Motor neuron (in vitro differentiated cells): ENCODE data around the gene NUDT22. TPM values are rescaled to one million over a fixed set of nuclear protein-coding genes. Genes with fewer than 3 reads are reported as not detected.

ENCODE experiments used
- ATAC-seq, 8 experiments: fragments of 200-7000 bp; cut with Tn5 transposase; replicated peaks in 6 of 8; 2 replicates each; pipeline ENCODE4 v1.8.0; 2021; ENCODE audit warnings: mild to moderate bottlenecking in 8 of 8, moderate library complexity in 8 of 8
- H3K27ac ChIP-seq, 2 donors: fragments of 250-450 bp; sonication (Bioruptor Pico); 2 replicates each; pipeline ENCODE4 v1.9.0; 2021; ENCODE audit warnings: antibody characterized with exemption in 2 of 2, mild to moderate bottlenecking in 2 of 2, moderate library complexity in 1 of 2
- H3K4me1 ChIP-seq, 2 donors: fragments of 250-450 bp; sonication (Bioruptor Pico); replicated peaks in 1 of 2; 2 replicates each; pipeline ENCODE4 v1.6.1; 2021; ENCODE audit warnings: antibody characterized with exemption in 2 of 2, mild to moderate bottlenecking in 2 of 2, moderate library complexity in 1 of 2
- H3K4me3 ChIP-seq, 5 donors: fragments of 250-450 bp; sonication (Bioruptor Pico); 2 replicates each; pipeline ENCODE4 v1.9.0; 2021; ENCODE audit warnings: antibody characterized with exemption in 5 of 5, mild to moderate bottlenecking in 5 of 5, moderate library complexity in 4 of 5
- WGBS, 10 experiments: fragments of 450-650 bp; shearing (Covaris generic); methylation state at CpG; one replicate each; pipeline ENCODE4 v1.0.0; 2022; 5-methylcytosine and 5-hydroxymethylcytosine counted together
- in situ Hi-C, 9 experiments: fragments of 400-800 bp; cut with MboI; loops; one replicate each; pipeline ENCODE4 v1.15.0; 2021; ENCODE audit warnings: low sequenced_read_pairs in 9 of 9, low pct_unique_long_range_greater_than_20kb in 2 of 9; ENCODE audit not compliant: unreplicated experiment in 9 of 9
- total RNA-seq, 8 experiments: library from RNA; unstranded; fragments of 300-600 nt; gene quantifications; 2 replicates each; pipeline versions ENCODE4 v1.2.3 to v1.2.4, GENCODE V29; 2022

NUDT22 gene
- total RNA-seq, 8 experiments from 2014 or later, result 17.3 to 65.4 (median 35.4) TPM

DNA sequence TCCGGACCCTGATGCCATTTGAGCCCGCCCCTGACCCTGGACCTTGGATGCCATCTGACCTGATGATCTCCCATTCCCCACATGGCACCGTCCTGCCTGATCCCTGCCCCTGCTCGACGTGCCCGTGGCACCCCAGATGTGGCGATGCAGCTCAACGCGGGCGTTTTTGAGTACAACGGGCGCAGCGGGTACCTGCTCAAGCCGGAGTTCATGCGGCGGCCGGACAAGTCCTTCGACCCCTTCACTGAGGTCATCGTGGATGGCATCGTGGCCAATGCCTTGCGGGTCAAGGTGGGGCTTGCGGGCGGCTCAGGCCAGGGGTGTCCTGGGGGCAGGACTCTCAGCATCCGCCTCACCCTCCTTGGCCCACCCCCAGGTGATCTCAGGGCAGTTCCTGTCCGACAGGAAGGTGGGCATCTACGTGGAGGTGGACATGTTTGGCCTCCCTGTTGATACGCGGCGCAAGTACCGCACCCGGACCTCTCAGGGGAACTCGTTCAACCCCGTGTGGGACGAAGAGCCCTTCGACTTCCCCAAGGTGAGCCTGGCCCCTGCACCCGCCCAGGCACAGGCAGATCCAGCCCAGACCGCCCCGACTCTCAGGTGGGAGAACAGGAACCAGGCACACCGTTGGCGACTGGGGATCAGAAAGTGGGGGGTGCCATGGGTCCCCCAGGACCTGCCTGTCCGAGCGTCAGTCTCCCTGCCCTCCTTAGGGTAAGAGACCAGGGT is 36.4 kb downstream of the NUDT22 start:
- WGBS, 10 experiments, result no CpG with 5 or more reads among the region's 42 CpGs

GRCh38 chr11:64263021-64263946 is 37.2 kb downstream of the NUDT22 start:
- Histone ChIP-seq H3K4me1 (peaks cover 22 to 24% of the 10 kb centered on the region in 2 donors), H3K27ac (peak overlapping the region; percentile 77 to 80), H3K4me3 (no peak overlapping the region)
- in situ Hi-C loops, result no loop called here
- peak in 5 of 8 experiments; percentile 14 to 65 (median 31) for ATAC-seq
- WGBS, 10 experiments, result 40 to 82% (median 80%) methylated on average over 1 to 7 of the region's 29 CpGs; no CpG with 5 or more reads in 5 of the 10 experiments

More for the DNA sequence above, 36.4 kb downstream of the NUDT22 start:
- H3K4me3 ChIP-seq, result no peak overlapping the region
- peaks cover 22 to 24% of the 10 kb centered on the region in 2 donors for H3K4me1 ChIP-seq
- ATAC-seq, result no peak
- in situ Hi-C loops, result no loop called here
- H3K27ac ChIP-seq, result no peak overlapping the region

GRCh38 chr11:64263947-64264317 is 37.9 kb downstream of the NUDT22 start:
- WGBS, 10 experiments, result 60 to 83% methylated on average over 2 of the region's 8 CpGs; no CpG with 5 or more reads in 8 of the 10 experiments
- ATAC-seq, result peak in 2 of 8 experiments; percentile 0 to 1
- no peak overlapping the region for H3K4me3 ChIP-seq
- peaks cover 26 to 31% of the 10 kb centered on the region in 2 donors for H3K4me1 ChIP-seq
- in situ Hi-C loops, result no loop called here
- H3K27ac ChIP-seq, result peak overlapping the region; percentile 77 to 80

DNA sequence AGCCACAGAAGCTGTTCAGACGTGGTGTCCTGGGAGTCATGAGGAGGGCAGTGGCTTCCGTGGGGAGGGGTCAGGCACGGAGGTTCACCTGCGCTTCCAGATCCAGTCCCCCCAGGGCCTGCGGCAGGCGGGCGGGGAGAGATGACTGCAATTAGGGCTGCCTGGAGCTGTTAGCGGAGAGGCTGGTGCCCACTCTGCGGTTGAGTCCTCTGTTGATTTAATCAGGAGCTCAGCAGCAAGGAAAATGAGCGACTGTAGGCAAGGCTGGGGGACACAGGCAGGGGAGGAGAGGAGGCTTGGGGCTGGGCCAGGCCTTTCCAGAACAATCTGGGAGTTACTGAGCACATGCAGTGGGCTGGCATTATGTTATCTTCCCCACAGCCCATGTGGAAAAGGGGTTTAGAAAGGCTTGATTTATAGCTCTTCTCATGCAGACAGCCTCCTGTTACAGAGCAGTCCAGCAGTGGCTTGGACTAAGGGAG is 38.3 kb downstream of the NUDT22 start:
- 85% methylated on average over 4 of the region's 10 CpGs; no CpG with 5 or more reads in 9 of the 10 experiments for WGBS, 10 experiments
- Histone ChIP-seq H3K27ac (peak overlapping the region; percentile 77 to 80), H3K4me1 (peaks cover 26 to 31% of the 10 kb centered on the region in 2 donors), H3K4me3 (no peak overlapping the region)
- peak in 5 of 8 experiments; percentile 24 to 51 (median 41) for ATAC-seq
- in situ Hi-C loops, result no loop called here

DNA sequence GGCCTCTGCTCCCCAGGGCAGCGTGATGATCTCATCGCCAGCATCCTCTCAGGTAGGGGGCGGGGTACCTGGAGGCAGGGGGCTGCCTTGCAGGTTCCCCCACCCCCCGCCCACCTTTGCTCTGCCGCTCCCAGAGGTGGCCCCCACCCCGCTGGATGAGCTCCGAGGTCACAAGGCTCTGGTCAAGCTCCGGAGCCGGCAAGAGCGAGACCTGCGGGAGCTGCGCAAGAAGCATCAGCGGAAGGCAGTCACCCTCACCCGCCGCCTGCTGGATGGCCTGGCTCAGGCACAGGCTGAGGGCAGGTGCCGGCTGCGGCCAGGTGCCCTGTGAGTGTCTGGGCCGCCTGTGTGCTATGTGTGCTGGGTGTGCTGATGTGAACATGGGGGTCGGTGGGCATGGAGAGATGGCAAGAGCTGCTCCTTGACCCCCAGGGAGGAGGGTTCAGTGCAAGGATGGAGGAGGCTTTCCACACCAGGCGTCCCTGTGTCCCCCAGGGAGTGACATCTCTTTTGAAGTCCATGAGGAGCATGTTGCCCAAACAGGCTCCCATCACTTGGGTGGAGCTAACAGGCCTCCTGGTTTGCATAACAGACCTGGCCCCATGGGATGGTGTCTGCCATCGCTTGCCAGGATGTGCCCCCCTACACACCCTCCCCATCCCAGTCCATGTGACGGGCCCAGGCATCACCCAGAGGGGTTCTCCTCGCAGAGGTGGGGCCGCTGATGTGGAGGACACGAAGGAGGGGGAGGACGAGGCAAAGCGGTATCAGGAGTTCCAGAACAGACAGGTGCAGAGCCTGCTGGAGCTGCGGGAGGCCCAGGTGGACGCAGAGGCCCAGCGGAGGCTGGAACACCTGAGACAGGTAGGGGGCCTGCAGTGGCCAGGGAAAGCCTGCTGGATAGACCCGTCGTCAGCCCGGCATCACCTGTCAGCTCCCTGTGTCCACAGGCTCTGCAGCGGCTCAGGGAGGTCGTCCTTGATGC is 39.4 kb downstream of the NUDT22 start:
- in situ Hi-C loops, result no loop called here
- H3K27ac ChIP-seq, result peak overlapping the region; percentile 77 to 80
- no peak overlapping the region for H3K4me3 ChIP-seq
- 20 to 95% (median 82%) methylated on average over 1 to 10 of the region's 35 CpGs; no CpG with 5 or more reads in 6 of the 10 experiments for WGBS, 10 experiments
- ATAC-seq, result no peak
- H3K4me1 ChIP-seq, result peaks cover 26 to 31% of the 10 kb centered on the region in 2 donors

- H3K4me3 ChIP-seq, result no peak overlapping the region
- no peak overlapping the region for H3K27ac ChIP-seq
- no peak for ATAC-seq
- WGBS, 10 experiments, result 67 to 100% (median 100%) methylated on average over 1 to 3 of the region's 15 CpGs; no CpG with 5 or more reads in 7 of the 10 experiments
- H3K4me1 ChIP-seq, result peaks cover 26 to 31% of the 10 kb centered on the region in 2 donors
- in situ Hi-C loops, result no loop called here
Observed at GRCh38 chr11:64266339-64266738, 40.3 kb downstream of the NUDT22 start.

GRCh38 chr11:64267207-64267945 is 41.3 kb downstream of the NUDT22 start:
- H3K4me1 ChIP-seq, result peaks cover 33 to 38% of the 10 kb centered on the region in 2 donors
- 43 to 100% (median 89%) methylated on average over 2 to 15 of the region's 27 CpGs; no CpG with 5 or more reads in 3 of the 10 experiments for WGBS, 10 experiments
- H3K4me3 ChIP-seq, result no peak overlapping the region
- in situ Hi-C loops, result no loop called here
- H3K27ac ChIP-seq, result peak overlapping the region in 1 of 2 donors; percentile 9
- ATAC-seq, result peak in 2 of 8 experiments; percentile 1 to 2

DNA sequence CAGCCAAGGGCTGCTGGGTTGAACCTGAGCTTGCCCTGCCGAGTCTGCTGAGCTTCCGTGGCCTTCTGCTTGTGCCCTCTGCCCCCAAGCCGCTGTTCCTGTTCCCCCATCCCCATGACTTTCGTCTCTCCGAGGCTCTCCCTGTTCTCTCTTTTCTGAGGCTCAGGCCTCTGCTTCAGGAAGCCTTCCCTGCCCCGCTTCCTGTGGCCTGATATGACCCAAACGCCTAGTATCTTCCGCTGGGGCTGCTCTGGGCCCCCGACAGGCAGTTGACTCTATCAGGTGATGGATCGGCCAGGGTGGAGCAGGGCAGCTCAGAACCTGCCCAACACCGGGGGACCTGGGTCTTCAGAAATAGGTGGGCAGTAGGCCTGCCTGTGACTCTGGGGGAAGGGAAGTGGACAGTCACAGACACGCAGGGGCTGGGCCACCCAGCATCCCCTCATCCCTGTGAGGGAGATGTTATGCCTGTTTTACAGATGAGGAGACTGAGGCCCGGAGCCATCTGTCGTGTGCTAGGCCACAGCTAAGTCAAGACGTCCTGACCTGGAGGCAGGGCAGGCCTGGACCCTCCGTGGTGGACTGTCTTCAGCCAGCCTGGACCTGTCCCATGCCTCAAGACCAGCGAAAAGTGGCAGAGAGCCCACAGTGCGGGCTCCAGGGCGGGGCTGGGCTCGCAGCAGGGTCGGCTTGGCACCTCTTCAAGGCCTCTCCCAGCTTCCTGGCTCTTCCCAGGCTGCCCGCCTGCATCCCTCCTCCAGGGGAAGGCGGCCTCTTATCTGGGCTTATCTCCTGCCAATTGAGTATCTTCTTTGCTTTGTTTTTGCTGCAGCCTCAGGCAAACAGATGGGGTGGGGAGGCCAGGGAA is 42.2 kb downstream of the NUDT22 start:
- in situ Hi-C loops, result no loop called here
- ATAC-seq, result peak in 3 of 8 experiments; percentile 1 to 3 (median 3)
- WGBS, 10 experiments, result 0 to 85% (median 61%) methylated on average over 1 to 8 of the region's 23 CpGs; no CpG with 5 or more reads in 5 of the 10 experiments
- Histone ChIP-seq H3K4me1 (peaks cover 32 to 36% of the 10 kb centered on the region in 2 donors), H3K4me3 (peak overlapping the region; percentile 39 to 65 (median 55)), H3K27ac (peak overlapping the region; percentile 75 to 86)

- in situ Hi-C loops, result no loop called here
- ATAC-seq, result peak in 7 of 8 experiments; percentile 0 to 15 (median 4)
- H3K4me1 ChIP-seq, result peaks cover 24 to 28% of the 10 kb centered on the region in 2 donors
- H3K4me3 ChIP-seq, result peak overlapping the region; percentile 39 to 65 (median 55)
- WGBS, 10 experiments, result 0 to 20% (median 0%) methylated on average over 1 to 13 of the region's 34 CpGs; no CpG with 5 or more reads in 6 of the 10 experiments
- H3K27ac ChIP-seq, result peak overlapping the region; percentile 75 to 86
Observed at GRCh38 chr11:64268893-64269539, 42.9 kb downstream of the NUDT22 start.

GRCh38 chr11:64269540-64270220 is 43.6 kb downstream of the NUDT22 start:
- 0 to 5% (median 3%) methylated on average over 3 to 14 of the region's 58 CpGs; no CpG with 5 or more reads in 5 of the 10 experiments for WGBS, 10 experiments

More at GRCh38 chr11:64269540-64270220, 43.6 kb downstream of the NUDT22 start:
- H3K4me3 ChIP-seq, result peak overlapping the region; percentile 40 to 65 (median 55)
- peaks cover 18 to 22% of the 10 kb centered on the region in 2 donors for H3K4me1 ChIP-seq
- H3K27ac ChIP-seq, result peak overlapping the region; percentile 86 to 94
- ATAC-seq, result peak; percentile 72 to 85 (median 82)
- in situ Hi-C loops, result no loop called here
